Measurements from ENCODE around the gene GAGE12G. TPM values are rescaled to one million over a fixed set of nuclear protein-coding genes. Genes with fewer than 3 reads are reported as not detected.
"Not testable (repeated sequence)": the region's sequence is repeated elsewhere in the genome, so short reads cannot be mapped to it uniquely, and the experiment has no call there.

The GAGE12G gene
- total and polyA plus RNA-seq, 10 of the 15 experiments (the other 5 are each of a cell fraction or from before 2014, with no cell fraction given) = not detected

- H3K4me3 ChIP-seq; H3K9ac ChIP-seq (ENCODE audit: control insufficient read depth, insufficient read depth, low read length); H2AFZ ChIP-seq (ENCODE audit: control insufficient read depth, low read depth, low read length); H3K27ac ChIP-seq (ENCODE audit: control insufficient read depth, insufficient read depth); intact Hi-C loops (cut with micrococcal nuclease; ENCODE audit: unreplicated experiment); H3K27me3 ChIP-seq (replicated peaks in 1 of 2; ENCODE audit: control insufficient read depth in 2 of 2, insufficient read depth in 2 of 2, low read length in 1 of 2); H3K79me2 ChIP-seq (ENCODE audit: control insufficient read depth, insufficient read depth, low read length); RAD21 ChIA-PET (ENCODE audit: unreplicated experiment); ATAC-seq; H3K4me2 ChIP-seq (ENCODE audit: control insufficient read depth, insufficient read depth); H3K36me3 ChIP-seq (ENCODE audit: control insufficient read depth in 2 of 2, insufficient read depth in 2 of 2, low read length in 1 of 2); BruUV-seq (replicated peaks); POLR2A ChIA-PET; DNase-seq (ENCODE audit: low read depth, low spot score); H3K9me3 ChIP-seq (replicated peaks; ENCODE audit: control insufficient read depth, insufficient read depth, low read length); H3K4me1 ChIP-seq (ENCODE audit: control insufficient read depth, insufficient read depth, low read length); H4K20me1 ChIP-seq (ENCODE audit: control insufficient read depth, insufficient read depth); FAIRE-seq; SMC1A ChIA-PET (ENCODE audit: uncharacterized antibody, unreplicated experiment); in situ Hi-C loops (cut with MboI); CTCF ChIA-PET: not testable (repeated sequence)
- no CpG with 5 or more reads among the region's 16 CpGs for WGBS (ENCODE audit: insufficient coverage, insufficient replicate concordance, low lambda C conversion rate, missing lambda C conversion rate)
These were observed 28.5 kb downstream of the GAGE12G start, which contains the start of gene GAGE1 for GRCh38 chrX:49598720-49599119. GAGE1 (plus strand) TSS chrX:49599020; CDS start chrX:49600175, 1,155 bp downstream.

GRCh38 chrX:49610718-49611310, 40.6 kb downstream of the GAGE12G start:
- H4K20me1 ChIP-seq (ENCODE audit: control insufficient read depth, insufficient read depth) = no peaks in the 10 kb centered on the region
- no peak overlapping the region for H2AFZ ChIP-seq (ENCODE audit: control insufficient read depth, low read depth, low read length)
- H3K36me3 ChIP-seq (ENCODE audit: control insufficient read depth in 2 of 2, insufficient read depth in 2 of 2, low read length in 1 of 2) = no peaks in the 10 kb centered on the region
- no peak overlapping the region for H3K27ac ChIP-seq (ENCODE audit: control insufficient read depth, insufficient read depth)
- ATAC-seq = no peak
- no peak for FAIRE-seq
- SMC1A ChIA-PET (ENCODE audit: uncharacterized antibody, unreplicated experiment) = no interaction called here
- 10% methylated on average over 7 of the region's 7 CpGs for WGBS (ENCODE audit: insufficient coverage, insufficient replicate concordance, low lambda C conversion rate, missing lambda C conversion rate)
- no peaks in the 10 kb centered on the region for H3K4me1 ChIP-seq (ENCODE audit: control insufficient read depth, insufficient read depth, low read length)
- RAD21 ChIA-PET (ENCODE audit: unreplicated experiment) = no interaction called here
- in situ Hi-C loops (cut with MboI) (no loop called here), intact Hi-C loops (cut with micrococcal nuclease; ENCODE audit: unreplicated experiment) (no loop called here)
- no peak overlapping the region for H3K4me3 ChIP-seq
- H3K4me2 ChIP-seq (ENCODE audit: control insufficient read depth, insufficient read depth) = no peak overlapping the region
- H3K9me3 ChIP-seq (replicated peaks; ENCODE audit: control insufficient read depth, insufficient read depth, low read length) = no peaks in the 10 kb centered on the region
- H3K27me3 ChIP-seq (replicated peaks in 1 of 2; ENCODE audit: control insufficient read depth in 2 of 2, insufficient read depth in 2 of 2, low read length in 1 of 2) = no peaks in the 10 kb centered on the region
- CTCF ChIA-PET = no interaction called here
- no peak for DNase-seq (ENCODE audit: low read depth, low spot score)
- BruUV-seq (replicated peaks) = no TSS peak
- no peak overlapping the region for H3K9ac ChIP-seq (ENCODE audit: control insufficient read depth, insufficient read depth, low read length)
- POLR2A ChIA-PET = no interaction called here
- H3K79me2 ChIP-seq (ENCODE audit: control insufficient read depth, insufficient read depth, low read length) = no peaks in the 10 kb centered on the region
- TF ChIP-seq DPF2 (IDR thresholded peaks at IDR 0.05) (no peak), ESRRA (IDR thresholded peaks at IDR 0.05; ENCODE audit: low read length) (no peak), TARDBP (IDR thresholded peaks at IDR 0.05; ENCODE audit: borderline replicate concordance) (no peak), NBN (IDR thresholded peaks at IDR 0.05) (no peak), IRF5 (IDR thresholded peaks at IDR 0.05; ENCODE audit: borderline replicate concordance) (no peak), RELA (IDR thresholded peaks at IDR 0.05; ENCODE audit: borderline replicate concordance, partially characterized antibody) (no peak), RUNX3 (IDR thresholded peaks at IDR 0.05; ENCODE audit: low read length) (no peak), ZBTB40 (IDR thresholded peaks at IDR 0.05; ENCODE audit: borderline replicate concordance) (no peak), PAX8 (IDR thresholded peaks at IDR 0.05) (no peak), ZNF622 (IDR thresholded peaks at IDR 0.05) (no peak), EGR1 (IDR thresholded peaks at IDR 0.05; ENCODE audit: borderline replicate concordance in 1 of 2, low read depth in 2 of 2, low read length in 2 of 2) (no peak)

Data from GM12878 (cell line).